ENCODE measurements around the gene KCNJ18. TPM values are rescaled to one million over a fixed set of nuclear protein-coding genes. Genes with fewer than 3 reads are reported as not detected.
"Not testable (repeated sequence)": the region's sequence is repeated elsewhere in the genome, so short reads cannot be mapped to it uniquely, and the experiment has no call there.

The KCNJ18 gene
- total RNA-seq, 1 donor from 2014 or later = not detected

DNA sequence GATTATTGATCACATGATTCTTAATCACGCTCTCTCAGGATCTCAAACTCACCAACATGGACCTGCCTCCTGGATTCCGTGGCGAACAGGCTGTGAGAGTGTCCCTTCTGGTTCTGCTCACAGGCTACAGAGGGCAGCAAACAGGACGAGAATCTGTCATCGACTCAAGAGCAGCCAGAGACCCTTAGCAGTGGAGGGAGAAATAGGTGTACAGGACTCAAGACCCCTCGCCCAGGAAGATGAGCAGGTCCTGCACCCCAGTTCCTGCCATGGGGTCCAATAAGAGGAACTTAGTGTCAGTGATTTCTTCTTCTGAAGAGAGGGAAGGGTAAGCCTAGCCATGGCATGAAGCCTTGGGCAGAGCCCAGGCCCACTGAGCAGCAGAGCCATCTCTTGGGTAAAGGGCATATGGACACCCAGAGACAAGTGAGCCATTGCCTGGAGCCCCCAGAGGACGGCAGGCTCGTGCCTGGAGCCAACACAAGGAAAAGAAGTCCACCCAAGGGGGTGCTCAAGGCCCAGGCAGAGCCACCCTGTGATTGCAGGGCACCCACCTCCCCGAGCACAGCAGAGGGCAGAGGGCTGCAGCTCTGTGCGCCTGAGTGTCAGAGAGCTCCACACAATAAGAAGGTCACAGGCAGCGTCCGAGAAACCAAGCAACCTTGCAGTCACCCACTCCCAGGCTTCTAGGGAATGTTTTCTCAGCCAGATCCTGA, 27.3 kb downstream of the KCNJ18 start:
- not testable (repeated sequence) for H3K9me3 Mint-ChIP-seq (ENCODE audit: unreplicated experiment); H3K27ac Mint-ChIP-seq (ENCODE audit: unreplicated experiment); H3K4me3 Mint-ChIP-seq (ENCODE audit: unreplicated experiment); H3K4me1 Mint-ChIP-seq (ENCODE audit: low read depth, unreplicated experiment); DNase-seq; H3K36me3 Mint-ChIP-seq (ENCODE audit: unreplicated experiment); H3K27me3 Mint-ChIP-seq (ENCODE audit: unreplicated experiment)

DNA sequence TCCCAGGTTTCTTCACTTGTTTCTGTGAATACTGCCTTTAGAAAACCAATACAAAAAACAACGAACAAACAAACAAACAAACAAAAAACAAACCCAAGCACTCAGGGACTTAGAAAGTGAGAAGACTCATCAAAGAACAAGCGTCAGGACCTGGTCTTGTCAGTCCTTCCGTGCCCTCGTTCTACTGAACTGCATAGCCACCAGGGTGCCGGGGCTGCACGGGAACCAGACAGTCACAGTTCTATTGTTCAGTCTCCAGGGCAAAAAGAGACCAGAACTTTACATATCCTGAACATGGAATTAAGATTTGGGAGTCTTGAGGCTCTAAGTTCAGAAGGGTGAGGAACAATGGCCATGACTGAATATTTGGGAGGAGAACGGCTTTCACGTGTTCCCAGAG, 28.2 kb downstream of the KCNJ18 start:
- not testable (repeated sequence) for H3K4me3 Mint-ChIP-seq (ENCODE audit: unreplicated experiment); H3K36me3 Mint-ChIP-seq (ENCODE audit: unreplicated experiment); DNase-seq; H3K27ac Mint-ChIP-seq (ENCODE audit: unreplicated experiment); H3K4me1 Mint-ChIP-seq (ENCODE audit: low read depth, unreplicated experiment); H3K27me3 Mint-ChIP-seq (ENCODE audit: unreplicated experiment); H3K9me3 Mint-ChIP-seq (ENCODE audit: unreplicated experiment)

DNA sequence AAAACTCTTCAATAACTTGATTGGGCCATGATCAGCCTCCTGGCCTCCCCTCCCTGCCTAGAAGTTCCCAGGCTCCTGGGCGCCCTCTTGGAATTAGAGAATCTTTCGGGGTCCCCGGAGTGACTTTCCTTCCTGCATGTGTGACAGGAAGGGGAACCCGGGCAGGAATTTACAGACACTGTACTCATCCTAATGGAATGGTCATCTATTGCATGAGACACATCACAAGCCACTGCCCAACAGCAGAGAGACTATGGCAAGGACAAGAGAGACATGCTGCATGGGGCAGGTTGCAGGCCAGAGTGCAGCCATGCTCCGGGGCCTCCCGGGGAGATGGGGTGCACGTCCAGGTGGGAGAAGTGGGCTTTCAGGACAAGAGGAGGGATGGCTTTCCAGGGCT, 29.9 kb downstream of the KCNJ18 start:
- H3K36me3 Mint-ChIP-seq (ENCODE audit: unreplicated experiment); DNase-seq; H3K9me3 Mint-ChIP-seq (ENCODE audit: unreplicated experiment); H3K27me3 Mint-ChIP-seq (ENCODE audit: unreplicated experiment); H3K4me1 Mint-ChIP-seq (ENCODE audit: low read depth, unreplicated experiment); H3K27ac Mint-ChIP-seq (ENCODE audit: unreplicated experiment); H3K4me3 Mint-ChIP-seq (ENCODE audit: unreplicated experiment): not testable (repeated sequence)

DNA sequence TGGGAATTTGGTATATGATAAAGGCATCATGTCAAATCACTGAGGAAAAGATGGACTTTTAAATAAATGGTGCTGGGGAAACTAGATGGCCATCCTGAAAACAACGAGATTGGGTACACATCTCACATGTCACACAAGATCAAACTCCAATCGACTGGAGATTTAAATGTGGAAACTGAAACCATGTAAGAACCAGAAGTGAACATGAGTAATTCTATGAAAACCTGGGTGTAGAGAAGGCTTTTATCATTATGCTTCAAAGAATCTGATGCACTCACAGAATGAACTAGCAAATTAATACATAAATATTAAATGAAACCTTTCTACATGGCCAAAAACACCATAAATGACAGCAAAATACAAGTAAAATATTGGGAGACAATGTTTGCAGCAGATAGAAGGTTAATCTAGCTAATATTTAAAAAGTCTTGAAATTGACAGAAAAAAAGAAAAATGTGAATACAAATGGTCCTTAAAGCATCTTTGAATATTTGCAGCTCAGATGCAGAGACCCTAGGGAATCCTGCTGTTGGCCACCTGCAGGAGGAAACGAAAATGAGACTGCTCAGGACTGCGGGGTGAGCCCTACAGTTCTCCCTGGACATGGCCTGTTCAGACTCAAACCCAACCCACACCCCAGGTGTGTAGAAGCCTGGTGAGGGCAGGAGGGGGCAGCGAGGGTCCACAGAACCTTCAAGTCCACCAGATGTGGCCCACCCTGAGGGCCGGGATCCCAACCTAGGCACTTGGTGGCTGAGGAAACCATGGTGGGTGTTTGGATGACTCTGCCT, 32.1 kb downstream of the KCNJ18 start:
- H3K36me3 Mint-ChIP-seq (ENCODE audit: unreplicated experiment); H3K27me3 Mint-ChIP-seq (ENCODE audit: unreplicated experiment); H3K9me3 Mint-ChIP-seq (ENCODE audit: unreplicated experiment); DNase-seq; H3K4me1 Mint-ChIP-seq (ENCODE audit: low read depth, unreplicated experiment); H3K27ac Mint-ChIP-seq (ENCODE audit: unreplicated experiment); H3K4me3 Mint-ChIP-seq (ENCODE audit: unreplicated experiment): not testable (repeated sequence)

DNA sequence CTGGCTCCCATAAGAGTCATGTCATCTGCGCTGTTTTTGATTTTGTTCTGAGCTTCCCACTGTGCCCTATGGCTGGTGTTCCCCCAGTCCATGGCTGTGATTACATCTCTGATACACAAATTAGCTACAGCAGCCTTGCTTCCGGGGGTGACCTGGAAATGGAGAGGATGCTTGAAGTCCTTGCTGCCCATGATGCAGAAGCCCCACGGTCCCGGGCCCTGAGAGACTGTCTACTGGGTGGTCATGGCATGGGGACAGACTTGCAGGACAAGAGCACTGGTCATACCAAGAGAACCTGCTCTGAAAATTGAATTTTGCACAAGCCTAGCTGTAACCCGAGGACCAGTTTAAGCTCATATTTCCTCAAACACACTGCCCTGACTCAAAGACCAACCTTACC, 38.8 kb downstream of the KCNJ18 start:
- H3K36me3 Mint-ChIP-seq (ENCODE audit: unreplicated experiment); DNase-seq; H3K27ac Mint-ChIP-seq (ENCODE audit: unreplicated experiment); H3K4me3 Mint-ChIP-seq (ENCODE audit: unreplicated experiment); H3K4me1 Mint-ChIP-seq (ENCODE audit: low read depth, unreplicated experiment); H3K9me3 Mint-ChIP-seq (ENCODE audit: unreplicated experiment); H3K27me3 Mint-ChIP-seq (ENCODE audit: unreplicated experiment): not testable (repeated sequence)

DNA sequence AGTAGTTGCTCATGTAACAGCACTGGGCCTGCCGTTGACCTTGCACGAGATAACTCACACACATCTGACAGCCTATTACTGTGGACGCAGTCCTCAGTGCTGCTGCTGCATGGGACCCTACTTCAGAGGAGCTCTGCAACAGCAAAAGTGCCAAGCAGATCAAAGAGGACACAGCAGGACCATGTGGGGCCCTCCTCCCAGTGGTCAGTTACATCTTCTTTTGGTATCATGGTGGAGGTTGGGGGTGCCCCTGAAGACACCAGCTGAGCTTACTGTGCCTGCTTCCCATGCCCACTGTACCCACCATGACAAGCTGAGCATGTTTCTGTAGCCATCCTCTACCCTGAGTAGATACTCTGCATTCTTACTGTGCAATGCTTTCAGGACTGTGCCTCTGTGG, 41.6 kb downstream of the KCNJ18 start:
- H3K36me3 Mint-ChIP-seq (ENCODE audit: unreplicated experiment); H3K9me3 Mint-ChIP-seq (ENCODE audit: unreplicated experiment); H3K4me3 Mint-ChIP-seq (ENCODE audit: unreplicated experiment); H3K27me3 Mint-ChIP-seq (ENCODE audit: unreplicated experiment); H3K27ac Mint-ChIP-seq (ENCODE audit: unreplicated experiment); DNase-seq; H3K4me1 Mint-ChIP-seq (ENCODE audit: low read depth, unreplicated experiment): not testable (repeated sequence)

DNA sequence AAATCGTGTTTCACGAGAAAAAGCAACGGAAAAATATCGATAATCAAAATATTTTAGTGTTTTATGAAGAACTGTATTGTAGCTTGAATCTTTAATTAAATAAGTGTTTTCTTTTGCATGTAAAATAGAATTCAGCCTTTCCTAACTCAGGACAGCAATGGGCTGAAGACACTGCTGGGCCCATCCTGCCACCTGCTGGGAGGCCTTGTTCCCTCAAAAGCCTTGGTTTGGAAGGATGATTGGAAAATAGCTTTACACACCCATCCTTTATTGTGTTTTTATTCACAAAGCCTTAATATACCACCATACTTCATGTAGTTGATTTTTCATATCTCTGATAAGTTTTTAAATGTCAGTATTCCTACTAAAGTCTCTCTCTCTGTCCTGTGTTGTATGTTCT, 43.5 kb downstream of the KCNJ18 start:
- H3K36me3 Mint-ChIP-seq (ENCODE audit: unreplicated experiment) = not testable (repeated sequence)

DNA sequence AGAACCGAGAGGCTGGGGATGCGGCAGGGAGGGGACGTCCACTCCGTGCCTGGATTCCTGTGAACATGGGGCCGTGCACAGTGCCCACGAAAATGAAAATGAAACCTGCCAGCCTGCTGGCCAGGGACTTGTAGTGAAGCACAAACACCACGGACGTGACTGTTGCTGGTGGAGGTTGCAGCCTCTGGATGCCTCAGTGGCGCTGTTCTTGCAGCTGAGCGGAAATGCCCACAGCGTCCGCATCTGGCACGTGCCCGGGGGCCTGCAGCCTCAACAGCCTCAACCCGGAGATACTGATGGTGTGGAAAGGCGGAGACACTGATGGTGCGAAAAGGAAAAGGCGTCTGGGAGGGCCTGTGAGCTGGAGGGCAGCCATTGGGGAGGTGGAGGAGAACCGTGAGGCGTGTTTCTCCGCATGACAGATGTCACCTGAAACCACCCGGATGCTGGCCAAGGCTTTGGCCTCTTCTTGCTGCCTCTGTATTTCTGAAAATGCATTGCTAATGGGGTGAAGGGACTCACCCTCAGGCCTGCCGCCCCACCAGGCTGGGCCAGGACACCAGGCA, 44.8 kb downstream of the KCNJ18 start:
- H3K27me3 Mint-ChIP-seq (ENCODE audit: unreplicated experiment); H3K36me3 Mint-ChIP-seq (ENCODE audit: unreplicated experiment); DNase-seq; H3K4me1 Mint-ChIP-seq (ENCODE audit: low read depth, unreplicated experiment); H3K27ac Mint-ChIP-seq (ENCODE audit: unreplicated experiment); H3K9me3 Mint-ChIP-seq (ENCODE audit: unreplicated experiment); H3K4me3 Mint-ChIP-seq (ENCODE audit: unreplicated experiment): not testable (repeated sequence)

More for the DNA sequence above, 43.5 kb downstream of the KCNJ18 start:
- DNase-seq; H3K27me3 Mint-ChIP-seq (ENCODE audit: unreplicated experiment); H3K4me1 Mint-ChIP-seq (ENCODE audit: low read depth, unreplicated experiment); H3K27ac Mint-ChIP-seq (ENCODE audit: unreplicated experiment); H3K9me3 Mint-ChIP-seq (ENCODE audit: unreplicated experiment); H3K4me3 Mint-ChIP-seq (ENCODE audit: unreplicated experiment): not testable (repeated sequence)

DNA sequence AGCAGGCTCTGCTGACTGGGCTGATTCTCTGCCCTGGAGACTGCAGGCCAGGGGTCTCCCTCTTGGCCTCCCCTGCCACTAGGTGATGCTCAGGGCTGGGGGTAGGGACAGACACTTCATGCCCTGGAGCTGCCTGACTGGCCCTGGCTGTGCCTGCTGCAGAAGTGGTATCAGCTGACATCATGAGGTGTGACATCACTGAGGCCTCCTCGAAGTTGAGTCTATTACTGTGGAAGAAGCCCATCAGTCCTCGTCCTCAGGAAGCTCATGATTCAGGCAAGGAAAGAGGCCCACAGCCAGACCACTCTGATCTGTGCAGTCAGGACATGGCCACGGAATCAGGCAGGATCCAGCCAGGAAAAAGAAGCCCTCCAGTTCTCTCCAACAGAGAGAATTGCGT, 45.9 kb downstream of the KCNJ18 start:
- H3K9me3 Mint-ChIP-seq (ENCODE audit: unreplicated experiment); H3K36me3 Mint-ChIP-seq (ENCODE audit: unreplicated experiment); H3K27ac Mint-ChIP-seq (ENCODE audit: unreplicated experiment); H3K27me3 Mint-ChIP-seq (ENCODE audit: unreplicated experiment); H3K4me1 Mint-ChIP-seq (ENCODE audit: low read depth, unreplicated experiment); DNase-seq; H3K4me3 Mint-ChIP-seq (ENCODE audit: unreplicated experiment): not testable (repeated sequence)

DNA sequence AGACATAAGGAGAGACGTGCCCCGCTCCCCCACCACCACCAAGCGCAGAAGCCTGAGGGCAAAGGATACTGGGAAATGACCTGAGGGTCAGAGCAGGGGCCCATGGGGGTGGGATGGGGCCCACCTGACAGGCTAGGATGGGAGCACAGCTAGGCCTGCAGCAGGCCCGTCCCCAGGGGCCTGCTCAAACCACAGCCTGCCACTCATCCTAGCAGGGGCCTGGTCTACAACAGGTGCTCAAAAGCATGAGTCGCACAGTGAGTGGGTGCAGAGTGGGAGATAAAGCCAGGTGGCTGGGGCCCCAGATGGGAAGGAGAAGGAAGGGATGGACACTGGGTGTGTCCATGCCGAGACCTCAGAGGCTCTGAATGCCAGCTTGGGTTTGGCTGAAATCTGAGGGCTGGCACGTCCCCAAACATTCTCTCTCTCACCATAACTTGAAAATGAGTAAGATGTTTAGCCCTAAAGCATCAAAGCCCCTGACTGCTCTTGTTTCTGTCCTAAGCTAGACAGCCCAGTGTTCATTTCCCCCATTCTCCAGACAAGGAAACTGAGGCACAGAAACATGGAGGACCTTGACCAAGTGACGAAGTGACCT, 46.7 kb downstream of the KCNJ18 start:
- DNase-seq; H3K9me3 Mint-ChIP-seq (ENCODE audit: unreplicated experiment); H3K27ac Mint-ChIP-seq (ENCODE audit: unreplicated experiment); H3K4me1 Mint-ChIP-seq (ENCODE audit: low read depth, unreplicated experiment); H3K36me3 Mint-ChIP-seq (ENCODE audit: unreplicated experiment); H3K4me3 Mint-ChIP-seq (ENCODE audit: unreplicated experiment); H3K27me3 Mint-ChIP-seq (ENCODE audit: unreplicated experiment): not testable (repeated sequence)

DNA sequence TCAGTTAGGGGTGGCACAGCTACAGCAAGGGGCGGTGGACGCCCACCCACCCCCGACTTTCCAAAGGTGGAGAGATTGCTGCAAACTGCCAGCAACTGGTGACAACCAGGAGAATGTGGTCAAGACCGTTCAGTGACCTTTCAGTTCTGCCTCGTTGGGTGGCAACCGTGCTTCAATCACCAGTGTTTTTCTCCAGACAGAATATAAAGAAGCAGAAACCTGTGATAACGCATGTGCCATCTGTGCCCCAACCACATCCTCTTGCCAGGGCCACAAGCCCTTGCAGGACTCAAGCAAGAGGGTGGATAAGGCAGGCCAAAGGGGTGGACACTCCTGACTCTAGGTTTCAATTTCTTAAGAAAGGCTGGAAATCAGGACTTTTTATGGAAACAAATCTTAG, 47.2 kb downstream of the KCNJ18 start:
- H3K9me3 Mint-ChIP-seq (ENCODE audit: unreplicated experiment); H3K4me1 Mint-ChIP-seq (ENCODE audit: low read depth, unreplicated experiment); H3K4me3 Mint-ChIP-seq (ENCODE audit: unreplicated experiment); H3K27ac Mint-ChIP-seq (ENCODE audit: unreplicated experiment); DNase-seq; H3K27me3 Mint-ChIP-seq (ENCODE audit: unreplicated experiment); H3K36me3 Mint-ChIP-seq (ENCODE audit: unreplicated experiment): not testable (repeated sequence)

DNA sequence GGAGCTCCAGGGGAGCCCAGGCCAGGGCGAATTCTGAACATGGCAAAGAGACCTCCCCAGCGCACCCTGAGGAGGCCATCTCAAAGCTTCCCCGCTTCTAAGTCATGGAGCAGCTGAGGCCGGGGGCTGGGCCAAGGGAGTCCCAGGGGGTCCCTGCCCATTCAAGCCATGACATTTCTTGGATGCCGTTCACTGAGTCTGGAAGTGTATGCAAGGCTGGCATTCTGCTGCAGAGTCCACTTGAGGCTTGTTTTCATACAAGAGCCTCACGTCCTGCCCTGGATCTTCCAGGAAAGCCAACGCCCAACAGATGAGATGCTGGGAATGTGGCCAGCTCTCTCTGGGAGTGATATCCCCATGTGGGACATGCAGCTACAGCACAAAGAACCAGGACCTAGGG, 48.5 kb downstream of the KCNJ18 start:
- not testable (repeated sequence) for H3K36me3 Mint-ChIP-seq (ENCODE audit: unreplicated experiment); H3K4me3 Mint-ChIP-seq (ENCODE audit: unreplicated experiment); H3K9me3 Mint-ChIP-seq (ENCODE audit: unreplicated experiment); DNase-seq; H3K27ac Mint-ChIP-seq (ENCODE audit: unreplicated experiment); H3K4me1 Mint-ChIP-seq (ENCODE audit: low read depth, unreplicated experiment); H3K27me3 Mint-ChIP-seq (ENCODE audit: unreplicated experiment)
